ENCODE measurements around the gene CTNNA2.

Gene CTNNA2

GRCh38 chr2:79798776-79799175 is 285.9 kb downstream of the CTNNA2 start:
- no peak for TF ChIP-seq CTCF (IDR thresholded peaks at IDR 0.05; ENCODE audit: control insufficient read depth, extremely low read depth, insufficient read depth)
- no peak for DNase-seq (ENCODE audit: low read depth)
- H3K4me3 ChIP-seq (ENCODE audit: low read depth, low read length): no peak overlapping the region

GRCh38 chr2:79799729-79800128 is 286.9 kb downstream of the CTNNA2 start:
- TF ChIP-seq CTCF (IDR thresholded peaks at IDR 0.05; ENCODE audit: control insufficient read depth, extremely low read depth, insufficient read depth): no peak
- H3K4me3 ChIP-seq (ENCODE audit: low read depth, low read length): no peak overlapping the region
- DNase-seq (ENCODE audit: low read depth): no peak

GRCh38 chr2:79801082-79801481 is 288.2 kb downstream of the CTNNA2 start:
- H3K4me3 ChIP-seq (ENCODE audit: low read depth, low read length): no peak overlapping the region
- no peak for TF ChIP-seq CTCF (IDR thresholded peaks at IDR 0.05; ENCODE audit: control insufficient read depth, extremely low read depth, insufficient read depth)
- no peak for DNase-seq (ENCODE audit: low read depth)

- no peak for DNase-seq (ENCODE audit: low read depth)
- no peak for TF ChIP-seq CTCF (IDR thresholded peaks at IDR 0.05; ENCODE audit: control insufficient read depth, extremely low read depth, insufficient read depth)
- no peak overlapping the region for H3K4me3 ChIP-seq (ENCODE audit: low read depth, low read length)
Observed at GRCh38 chr2:79817288-79817687, 304.4 kb downstream of the CTNNA2 start.

- no peak overlapping the region for H3K4me3 ChIP-seq (ENCODE audit: low read depth, low read length)
- TF ChIP-seq CTCF (IDR thresholded peaks at IDR 0.05; ENCODE audit: control insufficient read depth, extremely low read depth, insufficient read depth): no peak
- no peak for DNase-seq (ENCODE audit: low read depth)
Observed at GRCh38 chr2:79820281-79820680, 307.4 kb downstream of the CTNNA2 start.

- DNase-seq (ENCODE audit: low read depth): no peak
- H3K4me3 ChIP-seq (ENCODE audit: low read depth, low read length): no peak overlapping the region
- TF ChIP-seq CTCF (IDR thresholded peaks at IDR 0.05; ENCODE audit: control insufficient read depth, extremely low read depth, insufficient read depth): no peak
Observed at GRCh38 chr2:79822136-79822535, 309.3 kb downstream of the CTNNA2 start.

GRCh38 chr2:79824086-79824786 is 311.4 kb downstream of the CTNNA2 start:
- DNase-seq (ENCODE audit: low read depth): no peak
- H3K4me3 ChIP-seq (ENCODE audit: low read depth, low read length): no peak overlapping the region
- TF ChIP-seq CTCF (IDR thresholded peaks at IDR 0.05; ENCODE audit: control insufficient read depth, extremely low read depth, insufficient read depth): no peak

Measured in LNCaP clone FGC (cell line).